CD14-positive monocyte (primary cell): ENCODE data around the gene RPS6KB2. TPM values are rescaled to one million over a fixed set of nuclear protein-coding genes. Genes with fewer than 3 reads are reported as not detected.

ENCODE experiments used
- DNase-seq, 3 donors: peaks; one replicate each; pipeline ENCODE4 v3.0.0-alpha.2; 2011 to 2022
- H2AFZ ChIP-seq: 2 replicates; pipeline ENCODE4 v1.6.0; 2012; ENCODE audit warnings: mild to moderate bottlenecking, low read depth, low read length, inconsistent platforms; ENCODE audit not compliant: insufficient read depth, poor library complexity, severe bottlenecking
- H3K27ac ChIP-seq, 2 donors: 1 replicate in 1 of 2; 2 replicates in 1 of 2; pipeline ENCODE4 v1.5.1; 2012 to 2013; ENCODE audit warnings: low read length in 2 of 2, control low read depth in 1 of 2, inconsistent platforms in 1 of 2, low read depth in 1 of 2, mild to moderate bottlenecking in 1 of 2
- H3K27me3 ChIP-seq, 2 donors: one replicate each; pipeline versions ENCODE4 v1.6.0 to v1.6.1; 2011 to 2013; ENCODE audit warnings: low read length in 2 of 2; ENCODE audit not compliant: control insufficient read depth in 2 of 2, insufficient read depth in 2 of 2
- H3K36me3 ChIP-seq, 2 donors: replicated peaks in 1 of 2; 1 replicate in 1 of 2; 2 replicates in 1 of 2; pipeline versions ENCODE4 v1.5.1 to v1.6.1; 2012 to 2013; ENCODE audit warnings: low read length in 2 of 2, control low read depth in 1 of 2, inconsistent platforms in 1 of 2, mild to moderate bottlenecking in 1 of 2; ENCODE audit not compliant: insufficient read depth in 2 of 2, control insufficient read depth in 1 of 2
- H3K4me1 ChIP-seq, 2 donors: 1 replicate in 1 of 2; 2 replicates in 1 of 2; pipeline versions ENCODE4 v1.5.1 to v1.6.1; 2012 to 2013; ENCODE audit warnings: low read length in 2 of 2, control low read depth in 1 of 2, inconsistent platforms in 1 of 2, mild to moderate bottlenecking in 1 of 2, moderate library complexity in 1 of 2; ENCODE audit not compliant: insufficient read depth in 2 of 2, control insufficient read depth in 1 of 2
- H3K4me2 ChIP-seq: replicated peaks from 2 replicates; pipeline ENCODE3; 2012; ENCODE audit warnings: low read length, moderate library complexity, mild to moderate bottlenecking; ENCODE audit not compliant: poor library complexity, severe bottlenecking; ENCODE audit errors: extremely low read depth
- H3K4me3 ChIP-seq, 3 experiments: fragments of 200-600 bp in 1 of 3; sonication (generic) in 1 of 3; replicated peaks in 1 of 3; 1 replicate in 2 of 3; 2 replicates in 1 of 3; pipeline ENCODE4 v1.5.1; 2011 to 2013; ENCODE audit warnings: low read length in 3 of 3, mild to moderate bottlenecking in 3 of 3, control low read depth in 2 of 3, low read depth in 2 of 3, inconsistent platforms in 1 of 3, moderate library complexity in 1 of 3
- H3K79me2 ChIP-seq: 2 replicates; pipeline ENCODE4 v1.6.0; 2012; ENCODE audit warnings: mild to moderate bottlenecking, control low read depth, inconsistent platforms, low read length, moderate library complexity; ENCODE audit not compliant: insufficient read depth
- H3K9ac ChIP-seq: 2 replicates; pipeline ENCODE4 v1.6.0; 2017; ENCODE audit warnings: low read length, mild to moderate bottlenecking; ENCODE audit not compliant: insufficient read depth, poor library complexity, severe bottlenecking
- H3K9me3 ChIP-seq, 2 donors: replicated peaks in 1 of 2; 1 replicate in 1 of 2; 2 replicates in 1 of 2; pipeline versions ENCODE4 v1.5.1 to v1.6.1; 2012 to 2013; ENCODE audit warnings: low read length in 2 of 2, control low read depth in 1 of 2; ENCODE audit not compliant: control insufficient read depth in 1 of 2, insufficient read depth in 1 of 2
- H4K20me1 ChIP-seq: 2 replicates; pipeline ENCODE4 v1.6.0; 2012; ENCODE audit warnings: mild to moderate bottlenecking, low read length, control low read depth, moderate library complexity; ENCODE audit not compliant: insufficient read depth
- H3K27ac Mint-ChIP-seq, 7 donors: one replicate each; pipeline ENCODE4 v1.8.0; 2020; ENCODE audit warnings: mild to moderate bottlenecking in 7 of 7, mixed read lengths in 7 of 7, moderate library complexity in 6 of 7, inconsistent platforms in 2 of 7
- H3K27me3 Mint-ChIP-seq, 3 donors: one replicate each; pipeline ENCODE4 v1.8.0; 2021 to 2022; ENCODE audit warnings: low read depth in 3 of 3, mild to moderate bottlenecking in 3 of 3, mixed read lengths in 3 of 3, moderate library complexity in 3 of 3, inconsistent platforms in 1 of 3
- H3K36me3 Mint-ChIP-seq, 2 donors: one replicate each; pipeline ENCODE4 v1.8.0; 2020; ENCODE audit warnings: mixed read lengths in 2 of 2, inconsistent platforms in 1 of 2, mild to moderate bottlenecking in 1 of 2
- H3K4me1 Mint-ChIP-seq: one replicate; pipeline ENCODE4 v1.8.0; 2020; ENCODE audit warnings: mild to moderate bottlenecking, mixed read lengths
- H3K4me3 Mint-ChIP-seq, 2 donors: one replicate each; pipeline ENCODE4 v1.8.0; 2020; ENCODE audit warnings: mild to moderate bottlenecking in 2 of 2, mixed read lengths in 2 of 2, moderate library complexity in 1 of 2
- H3K9me3 Mint-ChIP-seq, 7 donors: one replicate each; pipeline ENCODE4 v1.8.0; 2020 to 2022; ENCODE audit warnings: mixed read lengths in 7 of 7, mild to moderate bottlenecking in 6 of 7, moderate library complexity in 6 of 7, inconsistent platforms in 2 of 7
- CTCF ChIP-seq: fragments of 200-600 bp; IDR thresholded peaks from one replicate; pipeline ENCODE4 v1.8.0; 2022; ENCODE audit warnings: antibody characterized with exemption, mild to moderate bottlenecking
- WGBS: methylation state at CpG from one replicate; pipeline ENCODE4 v1.1.5; 2013; ENCODE audit warnings: missing lambda C conversion rate; ENCODE audit not compliant: insufficient coverage; 5-methylcytosine and 5-hydroxymethylcytosine counted together
- intact Hi-C, 2 donors: fragments of 100-400 bp; cut with micrococcal nuclease; formaldehyde crosslinking; loops; one replicate each; pipeline versions ENCODE4 v1.15.0 to v1.15.1; 2023
- polyA plus RNA-seq, 3 donors: library from polyadenylated mRNA; depleted of rRNA in 1 of 3; unstranded in 2 of 3; stranded (reverse) in 1 of 3; fragments of 300-500 nt in 2 of 3; fragments of >200 nt in 1 of 3; fragmentation: Illumina TruSeq in 2 of 3; gene quantifications; 1 replicate in 2 of 3; 2 replicates in 1 of 3; pipeline ENCODE4 v1.2.3, GENCODE V29; 2012 to 2021

Gene RPS6KB2
- polyA plus RNA-seq, 3 donors = 51.6 to 101 (median 53.8) TPM

GRCh38 chr11:67410984-67411784, 17.1 kb upstream of the RPS6KB2 start:
- peaks cover under 1% of the 10 kb centered on the region for H3K79me2 ChIP-seq
- TF ChIP-seq CTCF = no peak
- WGBS = 88% methylated on average over 12 of the region's 17 CpGs
- H3K9ac ChIP-seq = no peak overlapping the region
- peaks cover 6 to 28% of the 10 kb centered on the region in 2 donors for H3K27me3 ChIP-seq
- intact Hi-C loops = no loop called here
- no peak for DNase-seq
- H3K4me2 ChIP-seq = no peak overlapping the region
- H2AFZ ChIP-seq = no peak overlapping the region
- H3K27me3 Mint-ChIP-seq = peaks cover 28 to 50% (median 44%) of the 10 kb centered on the region in 3 donors
- H3K4me3 ChIP-seq = no peak overlapping the region
- H3K36me3 Mint-ChIP-seq = peaks cover 14 to 27% of the 10 kb centered on the region in 2 donors
- H3K9me3 ChIP-seq = no peaks in the 10 kb centered on the region
- peaks cover 39% of the 10 kb centered on the region for H4K20me1 ChIP-seq
- H3K36me3 ChIP-seq = peaks cover 8 to 9% of the 10 kb centered on the region in 2 donors
- H3K27ac Mint-ChIP-seq = no peak overlapping the region
- no peak overlapping the region for H3K4me3 Mint-ChIP-seq
- no peak overlapping the region for H3K27ac ChIP-seq
- H3K4me1 ChIP-seq = peaks cover 37 to 51% of the 10 kb centered on the region in 2 donors
- peaks cover 0 to 6% (median 3%) of the 10 kb centered on the region in 7 donors for H3K9me3 Mint-ChIP-seq
- peaks cover 45% of the 10 kb centered on the region for H3K4me1 Mint-ChIP-seq

- peaks cover 6 to 34% of the 10 kb centered on the region in 2 donors for H3K27me3 ChIP-seq
- H3K79me2 ChIP-seq = no peaks in the 10 kb centered on the region
- H3K27me3 Mint-ChIP-seq = peaks cover 34 to 55% (median 49%) of the 10 kb centered on the region in 3 donors
- no peak overlapping the region for H3K4me3 Mint-ChIP-seq
- intact Hi-C loops = no loop called here
- no peak for TF ChIP-seq CTCF
- DNase-seq = no peak
- H3K4me2 ChIP-seq = no peak overlapping the region
- H3K9me3 ChIP-seq = no peaks in the 10 kb centered on the region
- peaks cover 37 to 51% of the 10 kb centered on the region in 2 donors for H3K4me1 ChIP-seq
- H3K4me3 ChIP-seq = no peak overlapping the region
- 83% methylated on average over 1 of the region's 7 CpGs for WGBS
- no peak overlapping the region for H3K27ac Mint-ChIP-seq
- H4K20me1 ChIP-seq = peaks cover 33% of the 10 kb centered on the region
- peaks cover 0 to 9% (median 4%) of the 10 kb centered on the region in 7 donors for H3K9me3 Mint-ChIP-seq
- H3K36me3 Mint-ChIP-seq = peaks cover 17 to 25% of the 10 kb centered on the region in 2 donors
- H3K27ac ChIP-seq = no peak overlapping the region
- H3K9ac ChIP-seq = no peak overlapping the region
- H3K36me3 ChIP-seq = peaks cover 6 to 9% of the 10 kb centered on the region in 2 donors
- H2AFZ ChIP-seq = no peak overlapping the region
- peaks cover 45% of the 10 kb centered on the region for H3K4me1 Mint-ChIP-seq
Measured at GRCh38 chr11:67411785-67412152, 16.5 kb upstream of the RPS6KB2 start.
